Measurements from ENCODE around the gene FOSL2.

- TF ChIP-seq CTCF (IDR thresholded peaks at IDR 0.05) = no peak
- no peak for TF ChIP-seq EZH2 (IDR thresholded peaks at IDR 0.05; ENCODE audit: borderline replicate concordance, insufficient read depth, low read depth, low read length, poor library complexity, severe bottlenecking)
These were observed 18.3 kb upstream of the FOSL2 start for GRCh38 chr2:28374331-28374730.
